GM13977 (cell line): ENCODE data around the gene GNB5.
"Not testable (repeated sequence)": the region's sequence is repeated elsewhere in the genome, so short reads cannot be mapped to it uniquely, and the experiment has no call there.

ENCODE experiments used
- DNase-seq: peaks from one replicate; pipeline ENCODE4 v3.0.0; 2012; ENCODE audit warnings: low spot score
- CTCF ChIP-seq: IDR thresholded peaks from 2 replicates; pipeline ENCODE4 v1.5.1; 2012; ENCODE audit warnings: mild to moderate bottlenecking, control low read depth; ENCODE audit not compliant: insufficient read depth; ENCODE audit errors: extremely low read depth, missing control alignments
- in situ Hi-C: fragments of 300-500 bp; cut with MboI; formaldehyde crosslinking; loops from one replicate; pipeline ENCODE4 v1.12.0; 2022; ENCODE audit warnings: low sequenced_read_pairs, low pct_unique_long_range_greater_than_20kb, mixed read lengths, inconsistent platforms; ENCODE audit not compliant: unreplicated experiment

GNB5 gene

GRCh38 chr15:52179278-52180195 is 11.7 kb downstream of the GNB5 start:
- DNase-seq: peak; percentile 93
- TF ChIP-seq CTCF: no peak
- in situ Hi-C loops: no loop called here

GRCh38 chr15:52178765-52179164 is 12.4 kb downstream of the GNB5 start:
- no peak for DNase-seq
- TF ChIP-seq CTCF: no peak

GRCh38 chr15:52172869-52173268 is 18.3 kb downstream of the GNB5 start:
- in situ Hi-C loops: no loop called here
- no peak for DNase-seq
- TF ChIP-seq CTCF: no peak

More at GRCh38 chr15:52178765-52179164, 12.4 kb downstream of the GNB5 start:
- in situ Hi-C loops: no loop called here

- DNase-seq: no peak
- in situ Hi-C loops: no loop called here
- TF ChIP-seq CTCF: no peak
These were observed 19.4 kb downstream of the GNB5 start for GRCh38 chr15:52171807-52172206.

- in situ Hi-C loops: no loop called here
- TF ChIP-seq CTCF: no peak
- DNase-seq: no peak
These were observed 19.8 kb downstream of the GNB5 start for GRCh38 chr15:52171386-52171785.

GRCh38 chr15:52170199-52170598 is 21.0 kb downstream of the GNB5 start:
- in situ Hi-C loops, DNase-seq: not testable (repeated sequence)

- in situ Hi-C loops, DNase-seq: not testable (repeated sequence)
These were observed 25.6 kb downstream of the GNB5 start for GRCh38 chr15:52165494-52166131.
